Muscle layer of duodenum (tissue), 2 donors: ENCODE data around the gene GNB1L.

Source experiments
- H3K27ac ChIP-seq: one replicate; pipeline ENCODE4 v1.7.0; 2013; ENCODE audit warnings: mild to moderate bottlenecking, low read length
- H3K27me3 ChIP-seq: one replicate; pipeline ENCODE4 v1.7.0; 2013; ENCODE audit warnings: low read depth, mild to moderate bottlenecking, control low read depth, low read length
- H3K36me3 ChIP-seq, 2 donors: one replicate each; pipeline ENCODE4 v1.7.0; 2013; ENCODE audit warnings: low read length in 2 of 2, control low read depth in 1 of 2, mild to moderate bottlenecking in 1 of 2; ENCODE audit not compliant: insufficient read depth in 2 of 2, control insufficient read depth in 1 of 2
- H3K4me1 ChIP-seq, 2 donors: one replicate each; pipeline ENCODE4 v1.7.0; 2013; ENCODE audit warnings: low read length in 2 of 2, mild to moderate bottlenecking in 2 of 2, control low read depth in 1 of 2, moderate library complexity in 1 of 2; ENCODE audit not compliant: insufficient read depth in 2 of 2, control insufficient read depth in 1 of 2
- H3K4me3 ChIP-seq, 2 donors: one replicate each; pipeline ENCODE4 v1.7.0; 2013; ENCODE audit warnings: low read length in 2 of 2, low read depth in 1 of 2, mild to moderate bottlenecking in 1 of 2
- H3K9me3 ChIP-seq, 2 donors: one replicate each; pipeline ENCODE4 v1.7.0; 2013; ENCODE audit warnings: low read length in 2 of 2, control low read depth in 1 of 2, mild to moderate bottlenecking in 1 of 2; ENCODE audit not compliant: control insufficient read depth in 1 of 2
- donor health status: healthy.

Gene GNB1L

GRCh38 chr22:19879643-19879991 is 24.9 kb upstream of the GNB1L start:
- no peaks in the 10 kb centered on the region for H3K9me3 ChIP-seq
- no peak overlapping the region for H3K4me3 ChIP-seq
- peaks cover 3 to 17% of the 10 kb centered on the region in 2 donors for H3K4me1 ChIP-seq
- peaks cover 3 to 11% of the 10 kb centered on the region in 2 donors for H3K36me3 ChIP-seq
- no peaks in the 10 kb centered on the region for H3K27me3 ChIP-seq
- H3K27ac ChIP-seq = no peak overlapping the region

- Histone ChIP-seq H3K9me3 (no peaks in the 10 kb centered on the region), H3K27ac (no peak overlapping the region), H3K4me3 (no peak overlapping the region), H3K36me3 (peaks cover 3 to 11% of the 10 kb centered on the region in 2 donors), H3K27me3 (no peaks in the 10 kb centered on the region), H3K4me1 (peaks cover 3 to 17% of the 10 kb centered on the region in 2 donors)
Measured at GRCh38 chr22:19879246-19879570, 24.5 kb upstream of the GNB1L start.

- Histone ChIP-seq H3K4me3 (no peak overlapping the region), H3K36me3 (peaks cover 3 to 11% of the 10 kb centered on the region in 2 donors), H3K27me3 (no peaks in the 10 kb centered on the region), H3K27ac (no peak overlapping the region), H3K4me1 (peaks cover 3 to 17% of the 10 kb centered on the region in 2 donors), H3K9me3 (no peaks in the 10 kb centered on the region)
Measured at GRCh38 chr22:19878461-19879245, 24.0 kb upstream of the GNB1L start.

GRCh38 chr22:19877626-19878339 is 23.1 kb upstream of the GNB1L start:
- Histone ChIP-seq H3K27ac (no peak overlapping the region), H3K9me3 (no peaks in the 10 kb centered on the region), H3K4me3 (no peak overlapping the region), H3K4me1 (peaks cover 3 to 17% of the 10 kb centered on the region in 2 donors), H3K36me3 (peaks cover 3 to 11% of the 10 kb centered on the region in 2 donors), H3K27me3 (no peaks in the 10 kb centered on the region)

DNA sequence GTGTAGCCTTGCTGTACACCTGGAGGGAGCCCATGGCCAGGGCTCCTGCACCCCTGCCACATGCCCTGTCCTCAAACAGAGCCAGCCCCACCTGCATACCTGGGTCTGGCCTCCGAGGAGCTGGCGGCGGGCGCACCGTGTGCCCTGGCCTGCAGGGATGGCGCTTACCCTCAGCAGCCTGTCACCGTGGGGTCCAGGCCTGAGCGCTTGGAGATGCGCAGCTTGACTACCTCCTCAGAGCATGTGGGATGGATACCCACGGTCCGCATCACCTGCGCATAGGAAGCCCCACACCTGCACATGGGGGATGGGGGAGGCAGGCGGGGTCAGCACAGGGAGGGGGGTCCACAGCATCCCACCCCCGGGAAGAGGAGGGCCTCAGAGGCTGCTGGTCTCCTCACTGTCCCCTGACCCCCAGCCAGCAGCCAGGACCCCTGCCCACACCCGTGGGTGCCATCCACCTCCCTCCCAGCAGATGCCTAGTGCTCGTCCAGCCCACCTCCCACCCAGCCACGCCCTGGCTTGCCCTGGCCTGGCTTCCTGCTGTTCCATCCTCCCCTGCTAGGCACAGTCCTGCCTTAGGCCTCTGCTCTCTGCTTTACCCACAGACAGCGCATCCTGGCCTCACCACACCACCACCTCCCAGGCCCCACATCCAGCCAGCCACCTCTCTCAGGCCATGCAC is 22.4 kb upstream of the GNB1L start:
- H3K4me3 ChIP-seq = no peak overlapping the region

GRCh38 chr22:19876314-19876940 is 21.8 kb upstream of the GNB1L start:
- H3K4me1 ChIP-seq = peaks cover 3 to 10% of the 10 kb centered on the region in 2 donors
- peaks cover 3 to 11% of the 10 kb centered on the region in 2 donors for H3K36me3 ChIP-seq
- H3K4me3 ChIP-seq = no peak overlapping the region

More for the DNA sequence above, 22.4 kb upstream of the GNB1L start:
- H3K9me3 ChIP-seq = no peaks in the 10 kb centered on the region
- H3K4me1 ChIP-seq = peaks cover 3 to 17% of the 10 kb centered on the region in 2 donors
- H3K36me3 ChIP-seq = peaks cover 3 to 11% of the 10 kb centered on the region in 2 donors
- H3K27ac ChIP-seq = no peak overlapping the region
- no peaks in the 10 kb centered on the region for H3K27me3 ChIP-seq

DNA sequence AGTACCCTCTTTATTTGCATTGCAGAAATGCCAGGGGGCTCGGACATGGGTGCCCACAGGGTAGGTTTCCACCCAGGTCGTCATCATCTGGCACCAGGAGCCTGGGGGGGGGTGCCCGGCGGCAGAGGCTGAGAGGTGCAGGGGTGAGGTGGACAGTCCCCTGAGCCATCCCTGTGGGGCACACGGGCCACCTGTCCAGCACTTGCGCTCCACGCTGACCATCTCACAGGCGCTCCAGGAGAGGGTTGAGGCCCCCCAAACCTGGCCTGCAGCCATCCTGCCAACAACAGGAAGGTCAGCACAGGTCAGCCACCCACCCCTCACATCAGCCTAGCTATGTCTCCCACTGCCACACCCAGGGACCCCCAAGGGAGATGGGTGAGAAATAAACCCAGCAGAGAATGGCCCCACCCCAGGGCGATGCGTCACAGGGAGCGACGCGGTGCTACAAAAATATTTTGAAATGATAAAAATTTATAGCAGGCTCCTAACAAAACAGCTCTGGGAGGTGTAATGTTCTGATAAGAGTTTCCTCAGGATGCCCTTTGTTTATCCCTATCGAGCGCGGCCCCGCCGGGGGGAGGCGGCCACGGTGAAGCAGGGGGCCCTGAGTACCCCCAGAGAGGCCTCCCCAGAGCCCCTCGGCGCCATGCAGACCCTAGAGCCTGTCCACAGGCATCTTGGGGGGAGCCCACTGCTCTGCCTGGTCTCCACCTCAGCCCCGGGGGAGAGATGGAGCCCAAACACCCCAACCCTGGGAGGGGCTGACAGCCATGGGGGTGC is 21.0 kb upstream of the GNB1L start:
- Histone ChIP-seq H3K36me3 (peaks cover 3 to 11% of the 10 kb centered on the region in 2 donors), H3K4me3 (no peak overlapping the region), H3K27me3 (no peaks in the 10 kb centered on the region), H3K4me1 (peaks cover 0 to 3% of the 10 kb centered on the region in 2 donors), H3K27ac (no peak overlapping the region), H3K9me3 (no peaks in the 10 kb centered on the region)

More at GRCh38 chr22:19876314-19876940, 21.8 kb upstream of the GNB1L start:
- H3K27me3 ChIP-seq = no peaks in the 10 kb centered on the region
- no peaks in the 10 kb centered on the region for H3K9me3 ChIP-seq
- no peak overlapping the region for H3K27ac ChIP-seq

DNA sequence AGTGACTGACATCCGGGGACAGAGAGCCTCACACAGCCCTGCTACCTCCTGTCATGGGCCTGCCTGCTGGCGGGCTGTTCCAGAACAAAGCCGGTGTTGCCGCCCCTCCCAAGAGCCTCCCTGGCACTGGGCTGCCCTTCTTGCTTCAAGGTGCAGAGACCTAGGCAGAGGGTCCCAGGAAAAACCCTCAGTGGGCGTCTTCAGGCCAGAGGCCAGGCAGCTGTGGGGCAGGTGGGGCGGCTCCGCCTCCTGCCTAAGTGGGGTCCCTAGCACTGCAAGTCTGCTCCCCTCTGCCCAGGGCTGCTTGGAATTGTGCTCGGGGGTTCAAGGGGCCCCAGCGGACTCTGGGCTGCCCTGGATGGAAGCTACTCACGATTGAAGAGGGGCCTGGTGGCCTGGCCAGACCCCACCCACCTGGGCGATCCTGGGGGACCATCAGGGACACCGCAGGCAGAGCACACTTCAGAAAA is 20.4 kb upstream of the GNB1L start:
- H3K4me1 ChIP-seq = no peaks in the 10 kb centered on the region
- H3K36me3 ChIP-seq = peaks cover 3 to 11% of the 10 kb centered on the region in 2 donors
- H3K9me3 ChIP-seq = no peaks in the 10 kb centered on the region
- no peaks in the 10 kb centered on the region for H3K27me3 ChIP-seq
- no peak overlapping the region for H3K4me3 ChIP-seq
- H3K27ac ChIP-seq = no peak overlapping the region

GRCh38 chr22:19874307-19875060 is 19.8 kb upstream of the GNB1L start:
- Histone ChIP-seq H3K27me3 (no peaks in the 10 kb centered on the region), H3K36me3 (peaks cover 3 to 11% of the 10 kb centered on the region in 2 donors), H3K4me1 (no peaks in the 10 kb centered on the region), H3K9me3 (no peaks in the 10 kb centered on the region), H3K27ac (no peak overlapping the region), H3K4me3 (no peak overlapping the region)

DNA sequence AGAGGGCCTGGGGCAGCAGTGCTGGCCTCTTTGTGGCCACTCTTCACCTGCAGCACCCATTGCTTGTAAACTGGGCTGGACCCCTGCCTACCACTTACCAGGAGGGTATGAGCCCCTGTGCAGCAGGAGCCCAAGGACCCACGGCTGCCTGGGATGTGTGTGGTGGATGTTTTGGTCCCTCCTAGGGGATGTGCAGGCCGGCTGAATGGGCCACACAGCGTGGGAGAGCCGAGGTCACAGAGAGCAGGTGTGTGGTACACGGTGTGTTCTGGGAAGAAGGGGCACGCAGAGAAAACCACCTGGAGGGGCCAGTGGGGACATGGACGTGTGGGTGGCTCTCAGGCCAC is 19.3 kb upstream of the GNB1L start:
- Histone ChIP-seq H3K4me1 (no peaks in the 10 kb centered on the region), H3K27ac (no peak overlapping the region), H3K9me3 (no peaks in the 10 kb centered on the region), H3K4me3 (no peak overlapping the region), H3K27me3 (no peaks in the 10 kb centered on the region), H3K36me3 (peaks cover 3 to 11% of the 10 kb centered on the region in 2 donors)
